Suprapubic skin (tissue), 4 donors: ENCODE data around the gene FN3K.

ENCODE experiments used
- CTCF ChIP-seq, 2 donors: fragments of 200-600 bp in 1 of 2; fragments of 450-650 bp in 1 of 2; sonication (generic) in 1 of 2; IDR thresholded peaks; one replicate each; pipeline ENCODE4 v1.5.1; 2016 to 2019; ENCODE audit warnings: antibody characterized with exemption in 2 of 2, mild to moderate bottlenecking in 1 of 2, moderate library complexity in 1 of 2
- EP300 ChIP-seq: sonication (generic); formaldehyde crosslinking; IDR thresholded peaks from one replicate; pipeline ENCODE4 v1.6.1; 2017; ENCODE audit warnings: antibody characterized with exemption
- POLR2A ChIP-seq, 2 donors: fragments of 450-650 bp; IDR thresholded peaks; one replicate each; pipeline ENCODE4 v1.6.1; 2017; ENCODE audit warnings: antibody characterized with exemption in 2 of 2, mild to moderate bottlenecking in 2 of 2, moderate library complexity in 2 of 2
- POLR2AphosphoS5 ChIP-seq, 3 donors: sonication (generic); formaldehyde crosslinking; IDR thresholded peaks; one replicate each; pipeline ENCODE4 v1.6.1; 2017; ENCODE audit warnings: antibody characterized with exemption in 3 of 3

GRCh38 chr17:82694647-82695046 is 40.8 kb upstream of the FN3K start:
- TF ChIP-seq POLR2A (IDR thresholded peaks at IDR 0.05) (no peak), CTCF (IDR thresholded peaks at IDR 0.05) (no peak), EP300 (no peak), POLR2AphosphoS5 (IDR thresholded peaks at IDR 0.05) (no peak)
